Fibroblast of skin of back (primary cell): ENCODE data around the gene TRAF3IP1.
"Not testable (repeated sequence)": the region's sequence is repeated elsewhere in the genome, so short reads cannot be mapped to it uniquely, and the experiment has no call there.

Experiments
- DNase-seq: peaks from one replicate; pipeline ENCODE4 v3.0.0-alpha.2; 2013

TRAF3IP1 gene

DNA sequence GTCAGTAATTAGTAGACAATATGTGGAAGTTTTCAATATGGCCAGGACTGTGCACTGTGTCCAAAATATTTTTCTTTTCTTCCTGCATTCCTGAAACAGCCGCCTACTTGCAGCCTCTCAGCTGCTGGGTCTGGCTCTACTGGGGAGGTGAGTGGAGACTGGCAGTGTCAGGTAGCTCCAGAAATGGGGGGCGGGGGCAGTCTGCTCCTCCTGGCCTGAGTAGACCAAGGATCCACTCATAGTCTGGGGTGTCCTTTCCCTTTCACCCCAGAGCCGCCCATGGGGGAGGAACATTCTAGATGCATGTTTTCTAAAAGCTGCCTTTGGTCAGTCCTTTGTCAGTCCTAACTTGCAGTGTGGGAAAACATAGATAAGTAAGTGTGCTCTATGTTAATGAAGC, 23.7 kb downstream of the TRAF3IP1 start:
- DNase-seq = no peak

GRCh38 chr2:238344517-238344916, 24.2 kb downstream of the TRAF3IP1 start:
- no peak for DNase-seq

GRCh38 chr2:238345297-238345968, 25.1 kb downstream of the TRAF3IP1 start:
- no peak for DNase-seq

DNA sequence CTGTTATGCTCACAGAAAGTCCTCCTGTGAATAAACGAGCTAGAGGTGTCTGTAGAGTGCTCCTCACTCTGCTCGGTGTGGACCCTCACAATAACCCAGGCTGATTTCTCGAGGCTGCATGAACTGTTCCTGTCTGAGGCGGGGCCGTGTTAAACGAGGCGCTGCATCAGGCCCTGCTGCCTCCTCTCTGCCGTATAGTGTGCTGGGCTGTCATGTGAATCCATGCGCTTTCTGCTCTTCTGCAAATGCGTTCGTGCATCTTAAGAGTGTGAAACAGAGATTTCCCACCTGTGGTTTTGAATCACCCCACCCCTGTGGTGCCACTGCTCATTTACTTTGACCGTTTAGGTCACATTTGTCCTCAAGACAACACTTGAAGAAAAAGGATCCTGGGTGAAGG, 26.2 kb downstream of the TRAF3IP1 start:
- no peak for DNase-seq

GRCh38 chr2:238350150-238350897, 30.0 kb downstream of the TRAF3IP1 start:
- DNase-seq = no peak

DNA sequence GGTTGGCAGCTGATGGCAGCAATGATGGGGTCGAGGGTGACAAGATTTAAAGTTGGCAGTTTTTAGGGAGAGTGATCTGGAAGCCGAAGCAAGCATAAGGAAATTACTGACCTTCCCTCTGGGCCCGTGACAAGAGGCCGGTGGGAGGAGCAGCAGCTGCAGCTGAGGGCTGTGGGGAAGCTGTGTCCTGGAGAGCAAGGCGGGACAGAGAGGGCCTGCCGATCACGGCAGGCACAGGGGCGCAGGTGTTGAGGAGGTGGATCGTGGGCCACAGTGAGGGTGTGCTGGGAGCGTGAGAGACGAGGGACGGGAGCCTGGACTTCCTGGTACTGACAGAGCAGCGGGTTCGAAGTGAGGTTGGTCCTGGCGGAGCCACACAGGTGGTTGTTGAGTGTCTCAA, 31.0 kb downstream of the TRAF3IP1 start:
- DNase-seq = no peak

DNA sequence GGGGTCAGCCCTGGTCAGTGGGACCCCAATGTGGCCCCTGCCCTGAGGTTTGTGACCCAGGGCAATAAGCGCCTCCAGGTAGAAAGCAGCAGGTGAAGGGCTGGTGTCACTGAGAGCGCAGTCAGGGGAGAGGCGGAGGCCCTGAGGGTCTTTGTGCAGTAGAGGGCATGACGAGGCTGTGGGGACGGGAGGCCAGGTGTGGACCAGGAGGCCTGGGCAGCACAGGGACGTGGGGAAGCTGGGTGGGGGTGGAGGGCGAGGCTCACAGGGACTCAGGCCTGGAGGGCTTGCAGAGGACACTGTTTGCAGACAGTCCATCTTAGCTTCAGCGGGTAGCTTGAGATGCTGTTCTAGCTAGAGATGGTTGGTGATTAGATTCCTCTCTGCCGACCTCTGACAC, 32.0 kb downstream of the TRAF3IP1 start:
- no peak for DNase-seq

- DNase-seq = no peak
Measured at GRCh38 chr2:238358769-238359168, 38.5 kb downstream of the TRAF3IP1 start.

DNA sequence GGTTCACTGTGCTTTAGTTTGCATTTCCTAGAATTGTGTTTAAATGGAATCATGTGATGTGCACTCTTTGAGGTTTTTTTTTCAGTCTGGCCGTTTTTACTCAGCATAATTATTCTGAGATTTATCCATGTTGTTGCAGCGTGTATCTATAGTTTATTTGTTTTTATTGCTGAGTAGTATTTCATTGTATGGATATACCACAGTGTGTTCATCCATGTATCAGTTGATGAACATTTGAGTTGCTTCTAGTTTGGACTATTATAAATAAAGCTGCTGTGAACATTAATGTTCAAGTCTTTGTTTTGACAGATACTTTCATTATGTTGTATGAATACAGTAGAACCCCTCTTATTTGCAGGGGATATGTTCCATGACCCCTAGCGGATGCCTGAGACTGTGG, 39.1 kb downstream of the TRAF3IP1 start:
- no peak for DNase-seq

DNA sequence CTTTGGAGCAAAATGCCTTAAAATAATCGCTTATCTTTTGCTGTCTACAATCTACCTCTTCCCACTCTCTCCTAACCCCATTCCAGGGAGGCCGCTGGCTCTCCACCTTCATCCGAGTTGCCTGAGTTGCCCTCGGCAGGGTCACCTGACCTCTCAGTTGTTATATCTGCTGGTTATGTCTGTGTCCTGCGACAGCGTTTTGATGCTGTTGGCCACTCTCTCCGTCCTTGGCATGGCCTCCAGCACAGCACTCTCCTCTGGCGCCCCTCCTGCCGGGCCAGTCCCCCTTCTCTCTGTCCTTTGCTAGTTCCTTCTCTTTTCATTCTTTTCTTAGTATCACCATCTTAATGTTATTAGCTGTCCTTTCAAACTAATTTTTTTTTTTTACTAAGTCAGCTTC, 41.6 kb downstream of the TRAF3IP1 start:
- no peak for DNase-seq

- no peak for DNase-seq
Measured at GRCh38 chr2:238362626-238363025, 42.3 kb downstream of the TRAF3IP1 start.

DNA sequence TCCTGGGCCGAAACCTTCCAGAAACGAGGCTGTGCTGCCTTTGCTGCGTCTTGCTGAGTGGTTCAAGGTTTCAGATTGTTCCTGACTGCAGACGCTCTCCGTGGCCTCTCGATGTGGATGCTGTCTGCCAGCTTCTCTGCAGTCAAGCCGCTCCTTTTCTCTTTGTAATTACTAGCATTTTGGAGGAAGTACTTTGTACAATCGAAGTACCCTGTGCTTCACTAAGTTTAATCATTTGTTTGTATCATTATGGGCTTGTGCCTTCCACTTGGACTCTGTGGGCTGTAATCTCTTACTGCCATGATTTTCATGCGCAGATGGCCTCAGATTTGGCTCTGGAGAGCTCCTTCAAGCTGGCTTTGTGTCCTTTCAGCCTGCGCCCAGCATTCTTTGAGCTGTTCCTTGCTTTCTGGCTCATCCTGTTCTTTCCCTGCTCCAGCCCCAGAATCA, 49.3 kb downstream of the TRAF3IP1 start:
- no peak for DNase-seq

- DNase-seq = no peak
Measured at GRCh38 chr2:238370094-238370822, 49.9 kb downstream of the TRAF3IP1 start.

DNA sequence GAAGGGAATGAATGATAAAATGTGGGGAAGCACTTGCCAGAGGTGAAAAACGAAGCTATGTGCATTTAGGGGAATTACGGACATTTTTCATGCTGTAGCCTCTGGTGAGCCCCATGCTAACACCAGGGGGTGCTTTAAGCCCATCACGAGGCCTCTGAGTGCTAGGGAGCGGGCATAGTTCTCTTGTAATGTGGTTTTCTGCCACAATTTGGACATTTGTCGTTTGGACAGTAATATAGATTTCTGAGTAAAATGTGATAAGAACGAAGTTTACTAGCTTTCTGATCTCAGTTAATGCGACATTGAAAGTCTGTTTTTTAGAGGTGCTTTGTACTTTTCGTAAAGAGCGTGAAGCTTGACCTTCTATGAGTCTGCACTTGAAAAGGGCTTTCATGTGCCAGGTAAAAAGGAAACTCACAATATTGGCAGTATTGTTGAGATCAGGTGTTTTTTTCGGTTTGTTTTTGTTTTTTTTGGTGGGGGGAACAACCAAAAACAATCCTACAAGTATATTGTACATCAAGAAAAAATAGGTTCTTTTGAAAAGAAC, 50.6 kb downstream of the TRAF3IP1 start:
- peak; percentile 69 for DNase-seq

GRCh38 chr2:238372277-238372676, 52.0 kb downstream of the TRAF3IP1 start:
- DNase-seq = not testable (repeated sequence)

GRCh38 chr2:238376884-238377391, 56.6 kb downstream of the TRAF3IP1 start:
- peak; percentile 51 for DNase-seq

DNA sequence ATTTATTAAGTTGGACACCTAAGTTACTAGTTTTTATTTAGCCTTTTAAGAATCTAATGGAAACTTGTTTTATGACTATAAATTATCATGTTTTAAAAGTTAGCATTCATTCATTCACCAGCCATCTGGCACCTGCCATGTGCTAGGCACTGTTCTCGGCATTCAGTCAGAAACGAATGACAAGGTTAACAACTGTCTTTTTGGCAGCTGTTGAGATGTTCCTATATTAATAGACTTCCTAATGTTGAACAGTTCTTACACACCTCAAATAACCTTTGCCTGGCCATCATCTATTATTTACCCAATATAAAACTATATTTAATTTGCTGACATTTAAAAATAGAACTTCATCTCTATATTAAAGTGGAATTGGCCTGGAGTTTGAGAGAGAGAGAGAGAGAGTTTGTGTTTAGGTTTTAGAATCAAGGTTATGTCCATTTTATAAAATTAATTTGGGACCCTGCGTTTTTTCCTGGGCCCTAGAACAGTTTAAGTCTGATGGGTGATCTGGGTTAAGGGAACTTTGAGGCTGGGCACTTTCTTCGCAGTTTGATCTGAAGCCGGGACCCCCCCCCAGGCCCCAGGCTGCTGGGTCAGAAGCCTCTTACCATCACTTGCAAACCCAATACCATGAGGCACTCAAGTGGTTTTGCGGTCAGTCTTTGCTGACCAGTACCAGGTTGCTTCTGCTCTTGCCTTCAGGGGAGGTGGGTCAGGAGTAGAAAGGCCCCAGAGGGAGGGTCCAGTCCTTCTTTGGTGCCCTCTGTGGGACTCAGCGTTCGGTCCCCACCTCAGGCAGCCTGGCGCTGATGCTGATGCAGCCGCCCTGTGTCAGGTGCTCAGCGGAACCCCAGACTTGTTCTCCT, 58.1 kb downstream of the TRAF3IP1 start:
- DNase-seq = no peak

- DNase-seq = peak; percentile 76
Measured at GRCh38 chr2:238379096-238379810, 58.9 kb downstream of the TRAF3IP1 start.

GRCh38 chr2:238380336-238380735, 60.0 kb downstream of the TRAF3IP1 start:
- no peak for DNase-seq

DNA sequence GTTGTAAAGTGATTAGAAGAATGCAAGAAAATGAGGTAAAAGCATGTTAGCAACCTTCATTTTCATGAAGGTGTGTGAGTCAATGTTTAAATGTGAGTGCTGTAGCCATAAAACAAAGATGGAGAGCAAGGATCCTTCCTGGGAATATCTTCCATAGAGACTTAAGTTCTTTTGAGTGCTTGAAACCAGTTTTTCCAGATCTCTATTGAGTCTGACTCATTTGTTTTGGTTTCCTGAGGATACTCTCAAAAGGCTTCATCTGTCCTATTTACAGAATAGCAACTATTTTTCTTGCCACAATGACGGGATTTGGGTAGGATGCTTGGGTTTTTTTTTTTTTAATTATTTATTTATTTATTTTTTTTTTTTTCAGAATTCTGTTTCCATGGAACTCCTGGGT, 60.5 kb downstream of the TRAF3IP1 start:
- DNase-seq = peak; percentile 67
